ENCODE results near the gene SLC25A27.
A peak's percentile ranks its signal among the peaks of the same experiment; 100 is the strongest.

The SLC25A27 gene

DNA sequence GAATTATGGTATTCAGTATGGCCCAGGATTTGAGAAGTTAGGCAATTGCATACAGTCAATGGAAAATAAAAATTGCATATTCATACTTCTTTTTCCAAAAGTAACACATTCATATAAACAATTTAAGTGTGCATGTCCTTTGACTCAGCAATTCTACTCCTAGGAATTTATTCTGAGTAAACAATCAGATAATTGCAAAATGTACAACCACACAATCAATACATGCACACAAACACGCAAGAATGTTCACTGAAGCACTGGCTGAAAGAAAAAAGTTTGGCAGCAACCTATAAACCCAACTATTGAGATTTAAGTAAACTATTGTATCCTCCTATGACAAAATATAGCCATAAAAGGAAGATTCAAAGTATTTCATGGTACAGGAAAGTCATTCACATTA is 1.8 kb upstream of the SLC25A27 start:
- no peak for DNase-seq (ENCODE audit: low spot score)

DNA sequence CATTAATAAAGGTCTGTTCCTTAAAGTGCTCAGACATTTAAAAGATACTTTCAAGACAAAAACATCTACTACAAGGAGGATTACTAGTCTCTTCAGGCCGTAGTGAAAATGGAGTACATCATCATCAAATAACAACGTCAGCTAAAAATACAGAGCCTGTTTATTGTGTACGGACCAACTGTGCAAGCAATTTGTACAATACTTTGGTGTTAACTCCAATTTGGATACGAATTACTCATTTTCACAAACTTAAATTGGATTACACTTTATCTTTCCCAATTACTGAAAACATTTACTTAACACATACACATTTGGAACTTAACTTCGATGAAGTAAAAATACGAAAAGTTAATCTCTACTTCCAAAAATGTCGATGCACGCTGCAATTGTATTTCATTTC is 959 bp upstream of the SLC25A27 start:
- DNase-seq (ENCODE audit: low spot score), result peak; percentile 55

DNA sequence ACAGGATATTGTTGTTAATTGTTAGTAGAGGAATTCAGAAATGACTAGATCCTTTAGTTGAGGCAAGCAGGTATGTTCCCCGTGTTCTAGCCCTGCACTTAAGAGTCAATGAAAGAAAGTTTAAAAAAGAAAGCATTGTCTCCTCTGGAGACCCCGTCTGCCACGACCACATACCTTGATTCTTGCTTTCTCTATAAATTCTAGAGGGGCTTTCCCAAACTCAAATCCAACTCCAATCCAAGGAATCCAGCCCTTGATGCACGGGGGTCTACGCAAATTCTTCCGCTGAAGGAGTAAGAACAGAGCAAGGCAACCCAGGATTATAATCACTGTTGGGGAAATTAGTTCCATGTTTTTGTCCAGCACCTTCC is 558 bp upstream of the SLC25A27 start:
- no peak for DNase-seq (ENCODE audit: low spot score)

DNA sequence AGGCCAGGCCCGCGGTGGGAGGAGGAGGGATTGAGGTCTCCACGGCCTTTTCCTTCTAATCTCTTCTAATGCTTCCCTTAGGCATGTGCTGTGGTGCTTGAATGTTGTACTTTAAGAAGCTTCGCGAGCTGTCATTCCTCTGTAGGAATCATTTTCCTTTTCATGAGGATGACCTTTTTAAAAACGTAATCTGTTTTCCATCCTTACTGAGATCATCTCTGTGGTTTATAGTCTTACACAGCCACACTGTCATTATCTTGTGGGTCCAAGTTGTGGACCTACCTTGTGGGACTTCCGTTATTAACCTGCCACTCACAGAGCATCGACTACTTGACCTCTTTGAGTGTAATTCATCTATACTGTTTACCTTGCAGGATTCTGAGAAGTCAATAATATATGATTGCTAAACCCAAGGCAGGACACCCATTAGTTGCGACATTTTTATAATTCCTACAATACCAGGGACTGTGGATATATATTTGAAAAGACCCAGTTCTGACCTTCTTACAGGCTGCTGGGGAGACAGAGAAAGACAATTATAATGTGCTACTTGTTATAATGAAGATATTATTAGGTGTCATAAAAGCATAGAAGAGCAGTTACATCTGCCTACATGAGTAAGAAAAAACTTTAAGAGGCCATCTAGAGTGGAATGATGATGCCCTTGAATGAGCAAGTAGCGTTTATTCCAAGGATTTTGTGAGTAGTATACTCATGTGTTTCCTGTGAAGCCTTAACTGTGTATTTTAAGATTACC is 842 bp downstream of the SLC25A27 start:
- peak; percentile 32 for DNase-seq (ENCODE audit: low spot score)

DNA sequence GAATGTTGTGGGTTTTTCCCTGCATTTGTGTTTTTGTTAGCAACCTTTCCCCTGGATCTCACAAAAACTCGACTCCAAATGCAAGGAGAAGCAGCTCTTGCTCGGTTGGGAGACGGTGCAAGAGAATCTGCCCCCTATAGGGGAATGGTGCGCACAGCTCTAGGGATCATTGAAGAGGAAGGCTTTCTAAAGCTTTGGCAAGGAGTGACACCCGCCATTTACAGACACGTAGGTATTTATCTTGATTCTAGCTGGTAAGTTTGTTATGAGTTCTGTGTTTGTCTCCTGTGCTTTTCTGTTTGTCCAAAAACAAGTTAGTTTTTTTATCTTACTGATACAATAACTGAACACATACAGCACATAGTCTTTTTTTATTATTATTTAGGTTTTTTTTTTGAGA is 3.0 kb downstream of the SLC25A27 start:
- no peak for DNase-seq (ENCODE audit: low spot score)

DNA sequence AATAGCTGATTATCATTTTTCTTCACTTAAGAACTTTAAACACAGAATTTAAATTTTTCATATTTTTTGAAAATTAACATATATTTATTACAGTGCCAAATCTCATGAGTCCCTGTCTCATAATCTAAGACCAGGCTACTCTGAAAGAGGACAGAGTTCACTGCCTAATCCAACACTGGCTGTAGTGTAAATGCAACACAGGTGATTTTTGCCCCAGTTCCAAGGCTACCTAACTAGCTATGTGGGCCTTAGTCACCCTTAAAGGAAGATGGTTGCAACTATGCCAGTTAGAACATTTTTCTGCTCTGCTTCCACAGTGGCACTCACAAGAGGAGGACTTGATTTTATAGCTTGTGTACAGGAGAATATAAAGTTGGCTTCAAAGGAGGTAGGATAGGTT is 4.9 kb downstream of the SLC25A27 start:
- no peak for DNase-seq (ENCODE audit: low spot score)

DNA sequence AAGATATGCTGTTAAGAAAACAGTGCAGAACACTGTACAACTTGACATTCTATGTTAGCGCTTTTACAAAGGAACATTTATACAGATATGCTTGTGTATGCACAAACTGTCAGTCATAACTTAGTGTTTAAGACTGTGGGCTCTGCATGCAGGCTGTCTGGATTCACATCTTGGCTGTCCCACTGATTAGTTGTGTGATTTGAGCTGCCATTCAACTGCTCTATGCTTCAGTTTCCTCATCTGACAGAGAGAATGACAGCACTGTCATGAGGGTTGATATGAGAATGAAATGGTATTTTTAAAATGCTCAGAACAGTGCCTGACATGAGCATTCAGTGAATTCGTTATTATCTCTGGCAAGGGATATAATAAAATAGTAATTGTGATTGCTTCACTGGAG is 8.7 kb downstream of the SLC25A27 start:
- DNase-seq (ENCODE audit: low spot score), result no peak

DNA sequence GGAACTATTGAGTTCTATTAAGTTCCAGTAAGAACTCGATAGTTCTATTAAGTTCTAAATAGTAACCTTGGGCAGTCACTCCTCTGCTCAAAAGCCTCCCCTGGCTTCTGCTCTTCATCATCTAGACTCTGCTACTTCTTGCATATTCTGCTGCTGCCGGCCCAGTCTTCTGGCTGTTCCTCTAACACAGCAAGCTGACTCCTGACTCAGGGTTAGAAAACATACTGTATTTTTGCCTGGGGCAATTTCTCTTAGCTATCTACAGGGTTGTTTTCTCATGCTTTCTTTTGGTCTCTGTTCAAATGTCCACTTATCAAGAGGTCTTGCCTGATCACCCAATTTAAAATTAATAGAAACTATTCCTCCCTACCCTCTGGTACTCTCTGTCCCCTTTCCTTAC is 14.6 kb downstream of the SLC25A27 start:
- DNase-seq (ENCODE audit: low spot score), result no peak

DNA sequence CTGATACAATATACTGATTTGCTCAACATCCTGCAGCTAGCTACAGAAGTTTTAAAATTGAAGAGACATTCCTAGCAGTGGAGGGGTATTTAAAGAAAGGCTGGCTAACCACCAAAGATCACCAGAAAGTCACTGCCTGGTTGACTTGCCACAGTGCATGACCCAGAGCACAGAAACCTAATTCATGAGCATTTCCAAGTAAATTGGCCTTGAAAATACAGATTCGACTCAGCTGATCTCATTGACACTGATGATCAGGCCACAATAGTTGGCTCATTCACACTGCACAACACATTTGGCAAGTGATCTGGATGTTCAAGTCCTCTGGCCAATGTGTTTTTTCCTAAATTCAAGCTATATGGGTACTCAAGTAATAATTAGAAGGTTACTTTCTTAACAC is 21.6 kb downstream of the SLC25A27 start:
- no peak for DNase-seq (ENCODE audit: low spot score)

DNA sequence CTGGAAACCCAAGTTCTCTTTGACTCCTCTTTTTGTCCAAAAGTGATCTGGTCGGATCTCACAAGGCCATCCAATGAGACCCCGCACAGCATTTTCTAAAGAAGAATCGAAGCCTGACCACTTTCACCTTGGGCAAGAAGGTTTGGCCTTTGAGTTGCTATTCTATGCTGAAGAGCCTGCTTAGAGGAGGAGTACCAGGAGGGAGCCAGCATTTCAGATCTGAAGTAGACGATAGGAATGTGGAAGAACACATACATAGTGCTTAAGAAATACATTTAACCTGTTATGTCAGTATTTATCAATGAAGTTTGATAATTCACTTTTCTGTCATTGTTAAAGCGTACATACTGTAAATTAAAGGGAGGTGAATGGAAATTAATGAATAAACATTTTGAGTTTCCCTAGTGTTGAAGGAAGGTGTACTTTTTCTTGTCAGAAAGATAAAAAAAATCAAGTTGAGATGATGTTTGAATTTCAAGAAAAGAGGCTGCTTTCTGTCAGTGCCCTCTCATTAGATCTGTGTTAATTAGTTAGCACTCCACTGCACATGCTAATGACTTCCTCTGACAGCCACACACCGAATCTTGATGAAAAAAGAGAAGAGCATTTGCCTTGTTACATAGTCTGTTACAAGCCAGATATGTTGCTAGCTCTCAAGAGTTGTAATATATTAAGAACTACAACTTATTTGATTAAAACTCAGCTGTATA is 24.0 kb downstream of the SLC25A27 start:
- no peak for DNase-seq (ENCODE audit: low spot score)

DNA sequence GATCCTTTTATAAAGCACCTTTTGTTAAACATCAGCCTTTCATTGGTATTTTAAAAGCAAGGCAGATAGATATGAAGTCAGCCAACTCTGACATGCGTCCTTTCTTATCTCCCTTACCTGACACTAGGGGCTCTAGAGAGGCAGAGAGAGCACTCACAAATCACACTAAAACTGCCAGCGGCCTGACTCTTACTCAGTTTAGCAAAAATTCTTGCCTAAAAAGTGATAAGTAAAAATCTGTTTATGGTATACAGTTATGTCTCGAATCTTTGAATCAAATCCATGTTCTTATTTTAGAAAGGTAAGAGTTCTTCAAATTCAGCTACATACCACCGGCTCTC is 24.5 kb downstream of the SLC25A27 start:
- peak; percentile 23 for DNase-seq (ENCODE audit: low spot score)

DNA sequence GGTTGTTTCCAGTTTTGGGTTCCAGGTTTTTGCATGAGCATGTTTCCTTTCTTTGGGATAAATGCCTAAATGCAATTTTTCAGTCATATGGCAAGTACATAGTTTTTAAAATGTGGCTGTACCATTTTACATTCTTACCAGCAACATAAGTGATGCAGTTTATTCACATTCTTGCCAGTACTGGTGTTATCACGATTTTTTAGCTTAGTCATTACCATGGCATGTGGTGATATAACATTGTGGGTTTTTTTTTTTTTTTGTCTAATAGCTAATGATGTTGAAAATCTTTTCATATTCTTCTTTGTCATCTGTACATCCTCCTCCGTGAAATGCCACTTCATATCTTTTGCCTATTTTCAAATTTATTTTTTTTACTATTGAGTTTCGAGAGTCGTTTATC is 32.0 kb downstream of the SLC25A27 start:
- peak; percentile 31 for DNase-seq (ENCODE audit: low spot score)

DNA sequence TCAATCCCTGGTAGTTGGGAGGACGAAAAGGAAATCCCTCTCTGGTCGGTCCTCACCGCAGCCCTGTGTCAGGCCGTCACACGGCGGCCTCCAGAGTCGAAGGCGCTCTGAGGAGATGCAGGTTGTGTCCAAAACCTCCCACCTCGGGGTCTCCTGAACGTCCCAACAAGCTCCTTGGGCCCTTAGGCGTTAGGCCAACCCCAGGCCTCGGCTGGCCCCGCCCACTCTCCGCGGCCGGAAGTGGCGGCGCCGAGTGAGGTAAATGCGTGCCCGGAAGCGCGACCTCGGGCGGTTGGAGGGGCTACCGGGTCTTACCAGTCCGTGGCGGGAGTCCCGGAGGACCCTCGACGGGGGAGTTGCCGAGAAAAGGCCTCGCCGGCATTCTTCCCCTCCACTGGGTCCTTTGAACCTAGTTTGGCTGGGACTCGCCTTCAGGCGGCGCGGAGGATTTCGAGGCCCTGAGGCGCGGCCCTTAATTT is 34.9 kb downstream of the SLC25A27 start, which contains the start of gene TDRD6:
TSS of gene TDRD6 (plus strand) at position 267 of the 479 bp plus-strand sequence. CDS start 244 bp downstream, outside the sequence.
- DNase-seq (ENCODE audit: low spot score), result no peak

DNA sequence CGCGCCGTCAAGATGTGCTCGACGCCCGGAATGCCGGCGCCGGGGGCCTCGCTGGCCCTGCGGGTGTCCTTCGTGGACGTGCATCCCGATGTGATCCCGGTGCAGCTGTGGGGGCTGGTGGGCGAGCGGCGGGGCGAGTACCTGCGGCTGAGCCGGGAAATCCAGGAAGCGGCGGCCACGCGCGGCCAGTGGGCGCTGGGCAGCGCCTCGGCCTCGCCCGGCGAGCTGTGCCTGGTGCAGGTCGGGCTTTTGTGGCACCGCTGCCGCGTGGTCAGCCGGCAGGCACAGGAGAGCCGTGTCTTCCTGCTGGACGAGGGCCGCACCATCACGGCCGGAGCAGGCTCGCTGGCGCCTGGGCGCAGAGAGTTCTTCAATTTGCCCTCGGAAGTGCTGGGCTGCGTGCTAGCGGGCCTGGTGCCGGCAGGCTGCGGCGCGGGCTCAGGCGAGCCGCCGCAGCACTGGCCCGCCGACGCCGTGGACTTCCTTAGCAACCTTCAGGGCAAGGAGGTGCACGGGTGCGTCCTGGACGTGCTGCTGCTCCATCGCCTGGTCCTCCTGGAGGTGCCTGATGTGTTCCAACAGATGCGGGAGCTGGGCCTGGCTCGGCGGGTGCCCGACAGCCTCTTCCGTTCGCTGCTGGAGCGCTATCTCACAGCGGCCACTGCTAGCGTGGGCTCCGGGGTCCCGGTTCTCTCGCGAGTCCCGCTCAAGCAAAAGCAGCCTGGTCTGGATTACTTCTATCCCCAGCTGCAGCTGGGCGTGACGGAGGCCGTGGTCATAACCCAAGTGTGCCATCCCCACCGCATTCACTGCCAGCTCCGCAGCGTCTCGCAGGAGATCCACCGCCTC is 35.6 kb downstream of the SLC25A27 start:
- no peak for DNase-seq (ENCODE audit: low spot score)

DNA sequence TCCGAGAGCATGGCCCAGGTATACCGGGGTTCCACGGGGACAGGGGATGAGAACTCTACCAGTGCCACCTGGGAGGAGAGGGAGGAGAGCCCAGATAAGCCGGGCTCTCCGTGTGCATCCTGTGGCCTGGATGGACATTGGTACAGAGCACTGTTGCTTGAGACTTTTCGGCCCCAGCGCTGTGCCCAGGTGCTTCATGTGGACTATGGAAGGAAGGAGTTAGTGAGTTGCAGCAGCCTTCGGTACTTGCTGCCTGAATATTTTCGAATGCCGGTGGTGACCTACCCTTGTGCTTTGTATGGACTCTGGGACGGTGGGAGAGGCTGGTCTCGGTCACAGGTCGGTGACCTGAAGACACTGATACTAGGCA is 36.2 kb downstream of the SLC25A27 start:
- DNase-seq (ENCODE audit: low spot score), result no peak

DNA sequence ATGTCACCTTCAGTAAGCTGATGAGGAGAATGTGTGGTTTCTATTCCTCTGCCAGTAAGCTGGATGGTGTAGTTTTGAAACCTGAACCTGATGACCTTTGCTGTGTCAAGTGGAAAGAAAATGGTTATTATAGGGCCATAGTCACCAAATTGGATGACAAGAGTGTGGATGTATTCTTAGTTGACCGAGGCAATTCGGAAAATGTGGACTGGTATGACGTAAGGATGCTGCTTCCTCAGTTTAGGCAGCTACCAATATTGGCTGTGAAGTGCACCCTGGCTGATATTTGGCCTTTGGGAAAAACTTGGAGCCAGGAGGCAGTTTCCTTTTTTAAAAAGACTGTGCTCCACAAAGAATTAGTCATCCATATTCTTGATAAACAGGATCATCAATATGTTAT is 36.9 kb downstream of the SLC25A27 start:
- no peak for DNase-seq (ENCODE audit: low spot score)

DNA sequence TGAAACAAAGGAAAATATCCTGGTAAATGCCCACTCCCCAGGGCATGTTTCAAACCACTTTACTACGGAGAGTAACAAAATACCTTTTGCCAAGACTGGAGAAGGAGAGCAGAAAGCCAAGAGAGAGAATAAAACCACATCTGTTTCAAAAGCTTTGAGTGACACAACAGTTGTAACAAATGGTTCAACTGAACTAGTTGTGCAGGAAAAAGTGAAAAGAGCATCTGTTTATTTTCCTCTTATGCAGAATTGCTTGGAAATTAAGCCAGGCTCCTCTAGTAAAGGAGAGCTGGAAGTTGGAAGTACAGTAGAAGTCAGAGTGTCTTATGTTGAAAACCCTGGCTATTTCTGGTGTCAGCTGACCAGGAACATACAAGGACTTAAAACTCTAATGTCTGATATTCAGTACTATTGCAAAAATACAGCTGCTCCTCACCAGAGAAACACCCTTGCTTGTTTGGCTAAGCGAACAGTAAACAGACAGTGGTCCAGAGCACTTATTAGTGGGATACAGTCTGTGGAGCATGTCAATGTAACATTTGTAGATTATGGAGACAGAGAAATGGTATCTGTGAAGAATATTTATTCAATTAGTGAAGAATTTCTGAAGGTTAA is 37.5 kb downstream of the SLC25A27 start:
- DNase-seq (ENCODE audit: low spot score), result no peak

DNA sequence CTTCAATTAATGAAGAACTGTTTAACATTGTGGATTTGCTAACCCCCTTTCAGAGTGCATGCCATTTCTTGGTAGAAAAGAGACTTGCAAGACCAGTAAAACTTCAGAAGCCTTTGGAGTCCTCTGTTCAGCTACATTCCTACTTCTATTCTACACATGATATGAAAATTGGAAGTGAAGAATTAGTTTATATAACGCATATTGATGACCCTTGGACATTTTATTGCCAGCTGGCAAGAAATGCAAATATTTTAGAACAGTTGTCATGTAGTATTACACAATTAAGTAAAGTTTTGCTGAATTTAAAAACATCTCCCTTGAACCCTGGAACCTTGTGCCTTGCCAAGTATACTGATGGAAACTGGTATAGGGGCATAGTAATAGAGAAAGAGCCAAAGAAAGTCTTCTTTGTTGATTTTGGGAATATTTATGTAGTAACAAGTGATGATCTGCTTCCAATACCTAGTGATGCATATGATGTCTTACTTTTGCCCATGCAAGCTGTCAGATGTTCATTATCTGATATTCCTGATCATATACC is 38.2 kb downstream of the SLC25A27 start:
- DNase-seq (ENCODE audit: low spot score), result no peak

DNA sequence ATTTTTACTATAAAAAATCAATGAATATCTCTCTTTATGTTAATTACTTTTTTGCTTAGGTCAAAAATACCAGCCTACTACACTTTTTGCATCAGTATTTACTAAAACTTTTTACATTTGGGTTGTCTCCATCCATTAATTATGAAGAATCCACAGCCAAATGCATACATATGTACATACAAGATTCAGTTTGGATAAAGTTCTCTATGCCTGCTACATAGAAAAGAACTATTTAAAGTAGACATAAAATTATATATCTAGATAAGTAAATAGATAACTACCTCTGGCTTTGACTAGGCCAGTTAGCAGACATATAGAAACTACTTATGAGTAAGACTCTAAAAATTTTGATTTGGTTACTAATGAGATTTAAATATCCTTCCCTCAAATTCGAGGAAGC is 47.2 kb downstream of the SLC25A27 start:
- DNase-seq (ENCODE audit: low spot score), result no peak

DNA sequence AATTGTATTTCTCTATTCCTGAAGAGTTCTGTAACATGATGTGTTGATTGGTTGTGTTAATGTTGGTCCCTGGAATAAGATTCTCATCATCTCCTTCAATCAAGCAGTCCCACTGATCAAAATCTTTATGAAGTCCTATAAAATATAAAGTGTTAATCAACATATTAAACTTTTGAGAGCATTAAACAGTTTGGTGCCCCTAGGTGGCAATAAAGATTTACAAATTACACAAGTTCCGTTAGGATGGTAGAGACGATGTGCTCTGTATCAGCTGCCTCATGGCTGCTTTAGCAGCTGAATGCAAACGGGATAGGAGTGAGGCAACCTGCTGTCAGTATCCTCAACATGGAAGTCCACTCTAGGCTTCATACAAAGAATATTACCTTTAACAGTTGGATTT is 51.8 kb downstream of the SLC25A27 start:
- peak; percentile 65 for DNase-seq (ENCODE audit: low spot score)

DNA sequence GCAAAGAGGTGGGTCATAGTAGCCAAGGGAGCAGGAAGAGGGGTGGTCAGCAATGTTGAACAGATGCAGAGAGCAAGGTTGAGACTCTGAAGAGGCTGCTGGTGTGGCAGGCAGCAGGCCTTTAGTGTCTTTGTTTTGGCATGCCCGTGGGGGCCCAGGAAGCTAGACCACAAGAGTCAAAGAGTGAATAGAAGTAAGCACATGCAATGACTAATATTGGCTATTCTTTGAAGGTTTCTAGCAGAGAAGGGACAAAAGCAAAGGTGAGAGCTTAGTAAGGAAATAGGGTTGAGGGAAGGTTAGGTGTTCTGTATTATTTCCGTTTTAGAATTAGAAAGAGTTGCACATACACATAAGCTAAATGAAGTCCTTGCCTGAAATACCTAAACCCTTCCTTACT is 53.7 kb downstream of the SLC25A27 start:
- no peak for DNase-seq (ENCODE audit: low spot score)

DNA sequence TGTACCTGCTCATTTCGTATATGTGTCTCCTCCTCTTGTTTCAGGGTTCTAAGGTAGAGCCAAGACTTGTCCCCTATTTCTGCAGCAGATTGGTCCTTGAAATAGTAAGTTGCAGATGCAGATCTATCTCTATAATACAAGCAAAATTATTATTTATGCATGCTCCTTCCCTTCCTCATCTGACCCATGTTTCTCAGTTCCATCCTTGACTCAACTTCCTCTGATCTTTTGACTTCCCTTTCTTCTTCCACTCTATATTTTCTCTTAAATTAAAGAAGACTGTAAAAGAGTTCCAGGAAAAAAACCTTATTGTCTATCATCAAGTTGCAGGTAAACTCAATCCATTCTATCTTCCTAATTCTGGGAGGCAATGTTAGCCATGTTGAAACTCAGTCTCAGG is 58.7 kb downstream of the SLC25A27 start:
- no peak for DNase-seq (ENCODE audit: low spot score)
